Hepatocyte (in vitro differentiated cells): ENCODE results near the gene FXYD2. TPM values are rescaled to one million over a fixed set of nuclear protein-coding genes. Genes with fewer than 3 reads are reported as not detected.
A peak's percentile ranks its signal among the peaks of the same experiment; 100 is the strongest.

Experiments used
- DNase-seq: peaks from one replicate; pipeline ENCODE4 v3.0.0-alpha.2; 2016; ENCODE audit warnings: low spot score
- H2AFZ ChIP-seq: fragments of 200-600 bp; sonication (generic); 2 replicates; pipeline ENCODE4 v1.6.0; 2016; ENCODE audit warnings: antibody characterized with exemption, mild to moderate bottlenecking
- H3K27ac ChIP-seq: fragments of 200-600 bp; sonication (generic); 2 replicates; pipeline ENCODE4 v1.5.1; 2016; ENCODE audit warnings: mild to moderate bottlenecking
- H3K27me3 ChIP-seq: fragments of 200-600 bp; sonication (generic); 2 replicates; pipeline ENCODE4 v1.6.1; 2016
- H3K36me3 ChIP-seq: fragments of 200-600 bp; sonication (generic); replicated peaks from 2 replicates; pipeline ENCODE4 v1.5.1; 2016; ENCODE audit warnings: low read depth; ENCODE audit not compliant: insufficient read depth
- H3K4me1 ChIP-seq: fragments of 200-600 bp; sonication (generic); 2 replicates; pipeline ENCODE4 v1.5.1; 2016; ENCODE audit warnings: mild to moderate bottlenecking, moderate library complexity; ENCODE audit not compliant: insufficient read depth
- H3K4me2 ChIP-seq: fragments of 200-600 bp; sonication (generic); 2 replicates; pipeline ENCODE4 v1.6.0; 2016
- H3K4me3 ChIP-seq: fragments of 200-600 bp; sonication (generic); 2 replicates; pipeline ENCODE4 v1.5.1; 2016; ENCODE audit warnings: mild to moderate bottlenecking
- H3K79me2 ChIP-seq: fragments of 200-600 bp; sonication (generic); 2 replicates; pipeline ENCODE4 v1.6.0; 2017; ENCODE audit warnings: mild to moderate bottlenecking
- H3K9me2 ChIP-seq: fragments of 200-600 bp; sonication (generic); replicated peaks from 2 replicates; pipeline ENCODE4 v1.6.0; 2017; ENCODE audit warnings: mild to moderate bottlenecking; ENCODE audit not compliant: insufficient read depth
- H3K9me3 ChIP-seq: fragments of 200-600 bp; sonication (generic); 2 replicates; pipeline ENCODE4 v1.5.1; 2016; ENCODE audit warnings: low read depth, mild to moderate bottlenecking
- H4K20me1 ChIP-seq: fragments of 200-600 bp; sonication (generic); 2 replicates; pipeline ENCODE4 v1.6.0; 2016; ENCODE audit warnings: mild to moderate bottlenecking; ENCODE audit not compliant: insufficient read depth, poor library complexity, severe bottlenecking
- EZH2 ChIP-seq: fragments of 200-600 bp; sonication (generic); IDR thresholded peaks from 2 replicates; pipeline ENCODE4 v1.6.1; 2016; ENCODE audit warnings: antibody characterized with exemption, mild to moderate bottlenecking, borderline replicate concordance
- EZH2phosphoT487 ChIP-seq: fragments of 200-600 bp; sonication (generic); IDR thresholded peaks from one replicate; pipeline ENCODE4 v1.6.1; 2018; ENCODE audit warnings: antibody characterized with exemption, mild to moderate bottlenecking, low read depth, moderate library complexity; ENCODE audit not compliant: unreplicated experiment, severe bottlenecking
- WGBS: methylation state at CpG from one replicate; pipeline ENCODE4 v1.1.6; 2016; ENCODE audit warnings: low lambda C conversion rate; ENCODE audit errors: missing lambda C conversion rate; 5-methylcytosine and 5-hydroxymethylcytosine counted together
- polyA plus RNA-seq: library from polyadenylated mRNA; unstranded; fragments of >200 nt; fragmentation: Nextera tagmentation; extraction: Ambion mirVana; gene quantifications from 2 replicates; pipeline ENCODE4 v1.2.1, GENCODE V29; 2016
- total RNA-seq: library from RNA; depleted of rRNA; stranded (reverse); fragments of >200 nt; gene quantifications from 2 replicates; pipeline ENCODE4 v1.2.3, GENCODE V29; 2014
- TF ChIP-seq, protein P1 (sequence below): fragments of 200-600 bp; sonication (generic); IDR thresholded peaks from 2 replicates; pipeline ENCODE4 v1.5.1; 2016; ENCODE audit warnings: antibody characterized with exemption, mild to moderate bottlenecking; ENCODE audit not compliant: poor library complexity

The FXYD2 gene
- total and polyA plus RNA-seq, 2 experiments from 2014 or later: 72.7 to 93.8 TPM

DNA sequence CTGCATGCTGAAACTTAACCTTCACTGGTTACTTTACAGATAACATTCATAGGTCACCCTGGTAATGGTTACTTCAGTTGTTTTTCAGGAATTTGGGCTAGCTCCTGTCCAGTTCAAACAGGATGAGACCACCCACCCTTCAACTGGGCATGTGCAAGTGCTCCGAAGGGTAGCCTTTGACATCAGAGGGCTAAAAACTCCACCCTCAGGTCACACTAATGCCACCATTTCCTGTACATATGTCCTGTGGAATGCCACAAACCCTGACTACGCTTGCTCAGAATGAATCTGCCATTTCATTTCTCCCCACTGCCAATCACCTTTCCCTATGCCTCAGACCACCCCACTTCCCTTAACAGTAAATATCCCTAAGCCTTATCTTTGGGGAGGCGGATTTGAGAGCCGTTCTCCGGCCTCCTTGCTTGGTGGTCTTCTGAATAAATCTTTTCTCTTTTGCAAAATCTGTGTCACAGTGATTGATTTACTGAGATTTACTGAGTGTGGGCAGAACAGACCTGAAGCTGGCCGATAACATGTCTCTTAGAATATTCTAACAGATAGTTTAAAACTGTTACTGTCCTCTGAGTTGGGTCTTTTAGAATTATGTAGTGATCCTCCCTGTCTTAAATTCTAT lies 25.4 kb upstream of the FXYD2 start:
- no peaks in the 10 kb centered on the region for H3K27me3 ChIP-seq
- H3K4me2 ChIP-seq: no peak overlapping the region
- H3K36me3 ChIP-seq: no peaks in the 10 kb centered on the region
- TF ChIP-seq EZH2 (no peak), EZH2phosphoT487 (no peak)
- TF ChIP-seq, protein P1, sequence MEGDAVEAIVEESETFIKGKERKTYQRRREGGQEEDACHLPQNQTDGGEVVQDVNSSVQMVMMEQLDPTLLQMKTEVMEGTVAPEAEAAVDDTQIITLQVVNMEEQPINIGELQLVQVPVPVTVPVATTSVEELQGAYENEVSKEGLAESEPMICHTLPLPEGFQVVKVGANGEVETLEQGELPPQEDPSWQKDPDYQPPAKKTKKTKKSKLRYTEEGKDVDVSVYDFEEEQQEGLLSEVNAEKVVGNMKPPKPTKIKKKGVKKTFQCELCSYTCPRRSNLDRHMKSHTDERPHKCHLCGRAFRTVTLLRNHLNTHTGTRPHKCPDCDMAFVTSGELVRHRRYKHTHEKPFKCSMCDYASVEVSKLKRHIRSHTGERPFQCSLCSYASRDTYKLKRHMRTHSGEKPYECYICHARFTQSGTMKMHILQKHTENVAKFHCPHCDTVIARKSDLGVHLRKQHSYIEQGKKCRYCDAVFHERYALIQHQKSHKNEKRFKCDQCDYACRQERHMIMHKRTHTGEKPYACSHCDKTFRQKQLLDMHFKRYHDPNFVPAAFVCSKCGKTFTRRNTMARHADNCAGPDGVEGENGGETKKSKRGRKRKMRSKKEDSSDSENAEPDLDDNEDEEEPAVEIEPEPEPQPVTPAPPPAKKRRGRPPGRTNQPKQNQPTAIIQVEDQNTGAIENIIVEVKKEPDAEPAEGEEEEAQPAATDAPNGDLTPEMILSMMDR: no peak
- H3K9me2 ChIP-seq: no peaks in the 10 kb centered on the region
- peaks cover 3% of the 10 kb centered on the region for H3K9me3 ChIP-seq
- no peak overlapping the region for H3K27ac ChIP-seq
- no peaks in the 10 kb centered on the region for H4K20me1 ChIP-seq
- H2AFZ ChIP-seq: no peak overlapping the region
- no peak for DNase-seq
- no peak overlapping the region for H3K4me3 ChIP-seq
- no peaks in the 10 kb centered on the region for H3K79me2 ChIP-seq
- no peaks in the 10 kb centered on the region for H3K4me1 ChIP-seq
- 87% methylated on average over 6 of the region's 6 CpGs for WGBS

DNA sequence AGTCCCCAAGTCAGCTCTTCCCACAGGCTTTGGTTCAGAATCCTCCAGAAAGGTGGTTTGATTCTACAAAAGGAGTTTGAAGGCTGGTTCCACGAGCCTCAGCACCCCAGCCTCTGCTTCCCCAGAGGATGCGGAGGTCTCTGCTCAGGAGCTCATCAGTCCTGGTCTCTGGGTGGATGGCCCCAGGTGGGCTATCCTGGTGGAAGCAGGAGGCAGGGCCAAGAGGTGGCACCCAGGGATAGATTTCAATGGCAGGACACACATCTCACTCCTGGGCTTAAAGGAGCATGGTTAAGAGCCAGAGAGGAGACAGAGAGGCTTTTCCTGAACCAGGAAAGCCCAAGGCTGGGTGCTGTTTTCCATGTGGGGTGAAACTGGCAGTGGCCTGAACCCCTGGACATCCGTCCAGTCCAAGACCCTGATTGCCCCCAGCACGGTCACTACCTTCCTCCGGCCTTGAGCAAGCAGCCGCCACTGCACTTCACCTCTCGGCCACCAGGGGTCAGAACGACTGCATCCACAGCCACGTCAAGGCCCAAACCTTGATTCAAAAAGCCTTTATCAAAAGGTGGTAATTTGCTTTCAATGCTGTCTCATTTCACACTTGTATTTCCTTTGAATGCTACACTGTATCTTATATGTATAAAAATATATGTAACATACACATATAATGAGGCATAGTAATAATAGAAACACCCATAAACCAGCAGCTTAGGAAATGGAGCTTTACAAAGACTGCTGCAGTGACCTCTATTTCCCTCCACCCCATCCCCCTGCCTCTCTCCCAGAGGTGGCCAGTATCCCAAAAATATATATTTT lies 19.3 kb upstream of the FXYD2 start:
- H3K9me2 ChIP-seq: no peaks in the 10 kb centered on the region
- H3K4me1 ChIP-seq: no peaks in the 10 kb centered on the region
- no peaks in the 10 kb centered on the region for H3K27me3 ChIP-seq
- WGBS: 31% methylated on average over 9 of the region's 9 CpGs
- H3K4me2 ChIP-seq: no peak overlapping the region
- peak; percentile 81 for DNase-seq
- H3K36me3 ChIP-seq: no peaks in the 10 kb centered on the region
- H3K27ac ChIP-seq: no peak overlapping the region
- no peak overlapping the region for H3K4me3 ChIP-seq
- H3K79me2 ChIP-seq: no peaks in the 10 kb centered on the region
- no peaks in the 10 kb centered on the region for H4K20me1 ChIP-seq
- H2AFZ ChIP-seq: no peak overlapping the region
- TF ChIP-seq EZH2phosphoT487: no peak
- TF ChIP-seq, protein P1: peak; percentile 95
- H3K9me3 ChIP-seq: no peaks in the 10 kb centered on the region

DNA sequence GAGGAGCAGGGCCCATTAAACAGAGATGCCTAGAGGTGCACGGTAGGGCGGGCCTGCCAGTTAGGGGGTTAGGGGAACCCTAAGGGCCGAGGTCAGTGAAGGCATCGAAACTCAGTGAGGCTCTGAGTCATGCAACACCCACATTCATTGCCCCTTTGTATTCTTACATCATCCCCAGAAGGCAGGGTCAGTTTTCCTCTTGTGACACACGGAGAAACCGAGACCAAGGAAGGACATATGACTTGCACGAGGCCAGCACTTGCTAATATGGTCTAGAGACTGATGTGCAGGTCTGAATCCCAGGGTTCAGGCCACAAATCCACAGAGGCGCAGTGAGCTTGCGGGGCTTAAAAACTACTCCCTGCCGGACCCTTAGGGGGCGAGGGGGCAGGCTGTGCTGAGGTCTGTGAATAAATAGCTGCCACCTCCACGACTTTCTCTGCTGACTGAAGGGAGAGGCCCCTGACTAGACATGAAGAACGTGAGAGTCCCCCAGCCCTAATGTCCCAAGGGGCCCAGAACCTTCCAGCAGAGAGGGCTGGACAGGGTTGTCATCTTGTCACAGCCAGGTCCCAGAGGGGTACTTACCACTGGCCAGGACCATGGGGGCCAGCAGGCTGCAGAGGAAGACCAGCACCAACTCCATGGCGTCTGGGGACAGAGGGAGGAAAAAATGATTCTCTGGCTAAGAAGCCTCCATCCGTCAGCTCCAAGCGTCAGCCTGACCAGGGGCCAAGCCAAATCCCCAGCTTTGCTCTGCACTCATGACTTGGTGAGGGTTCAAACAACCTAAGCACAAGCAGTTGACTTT lies 17.8 kb upstream of the FXYD2 start:
- Histone ChIP-seq H3K4me3 (no peak overlapping the region), H3K27ac (no peak overlapping the region), H3K79me2 (no peaks in the 10 kb centered on the region), H3K27me3 (no peaks in the 10 kb centered on the region), H3K4me1 (no peaks in the 10 kb centered on the region), H3K9me3 (no peaks in the 10 kb centered on the region), H3K36me3 (no peaks in the 10 kb centered on the region), H3K4me2 (no peak overlapping the region), H4K20me1 (no peaks in the 10 kb centered on the region), H2AFZ (no peak overlapping the region), H3K9me2 (no peaks in the 10 kb centered on the region)
- WGBS: 88% methylated on average over 16 of the region's 16 CpGs
- DNase-seq: no peak
- no peak for TF ChIP-seq EZH2phosphoT487
- TF ChIP-seq, protein P1: no peak
- no peak for TF ChIP-seq EZH2
